Measurements from ENCODE around the gene PARVB.

Gene PARVB

DNA sequence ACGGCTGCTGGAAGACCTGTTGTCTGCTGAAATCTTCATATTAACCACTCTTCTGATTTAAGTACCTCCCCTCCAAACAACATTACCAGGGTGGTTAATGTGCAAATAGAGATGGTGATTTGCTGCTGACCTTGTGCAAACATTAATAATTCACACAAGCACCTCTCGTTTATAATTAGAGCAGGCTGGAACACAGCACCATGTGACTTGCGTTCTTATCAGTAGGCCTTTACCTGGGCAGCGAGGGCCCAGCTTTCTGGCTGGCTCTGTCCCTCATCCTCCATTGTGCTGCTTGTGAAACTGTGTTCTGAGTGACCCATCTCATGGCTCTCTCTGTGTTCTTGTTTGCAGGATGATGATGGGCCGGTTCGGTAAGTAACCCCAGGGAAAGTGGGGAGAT lies 115.7 kb downstream of the PARVB start:
- DNase-seq (ENCODE audit: low spot score): no peak
- H3K27ac ChIP-seq: no peak overlapping the region
- no peak overlapping the region for H3K4me3 ChIP-seq
- TF ChIP-seq, protein P1, sequence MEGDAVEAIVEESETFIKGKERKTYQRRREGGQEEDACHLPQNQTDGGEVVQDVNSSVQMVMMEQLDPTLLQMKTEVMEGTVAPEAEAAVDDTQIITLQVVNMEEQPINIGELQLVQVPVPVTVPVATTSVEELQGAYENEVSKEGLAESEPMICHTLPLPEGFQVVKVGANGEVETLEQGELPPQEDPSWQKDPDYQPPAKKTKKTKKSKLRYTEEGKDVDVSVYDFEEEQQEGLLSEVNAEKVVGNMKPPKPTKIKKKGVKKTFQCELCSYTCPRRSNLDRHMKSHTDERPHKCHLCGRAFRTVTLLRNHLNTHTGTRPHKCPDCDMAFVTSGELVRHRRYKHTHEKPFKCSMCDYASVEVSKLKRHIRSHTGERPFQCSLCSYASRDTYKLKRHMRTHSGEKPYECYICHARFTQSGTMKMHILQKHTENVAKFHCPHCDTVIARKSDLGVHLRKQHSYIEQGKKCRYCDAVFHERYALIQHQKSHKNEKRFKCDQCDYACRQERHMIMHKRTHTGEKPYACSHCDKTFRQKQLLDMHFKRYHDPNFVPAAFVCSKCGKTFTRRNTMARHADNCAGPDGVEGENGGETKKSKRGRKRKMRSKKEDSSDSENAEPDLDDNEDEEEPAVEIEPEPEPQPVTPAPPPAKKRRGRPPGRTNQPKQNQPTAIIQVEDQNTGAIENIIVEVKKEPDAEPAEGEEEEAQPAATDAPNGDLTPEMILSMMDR (IDR thresholded peaks at IDR 0.05): no peak

DNA sequence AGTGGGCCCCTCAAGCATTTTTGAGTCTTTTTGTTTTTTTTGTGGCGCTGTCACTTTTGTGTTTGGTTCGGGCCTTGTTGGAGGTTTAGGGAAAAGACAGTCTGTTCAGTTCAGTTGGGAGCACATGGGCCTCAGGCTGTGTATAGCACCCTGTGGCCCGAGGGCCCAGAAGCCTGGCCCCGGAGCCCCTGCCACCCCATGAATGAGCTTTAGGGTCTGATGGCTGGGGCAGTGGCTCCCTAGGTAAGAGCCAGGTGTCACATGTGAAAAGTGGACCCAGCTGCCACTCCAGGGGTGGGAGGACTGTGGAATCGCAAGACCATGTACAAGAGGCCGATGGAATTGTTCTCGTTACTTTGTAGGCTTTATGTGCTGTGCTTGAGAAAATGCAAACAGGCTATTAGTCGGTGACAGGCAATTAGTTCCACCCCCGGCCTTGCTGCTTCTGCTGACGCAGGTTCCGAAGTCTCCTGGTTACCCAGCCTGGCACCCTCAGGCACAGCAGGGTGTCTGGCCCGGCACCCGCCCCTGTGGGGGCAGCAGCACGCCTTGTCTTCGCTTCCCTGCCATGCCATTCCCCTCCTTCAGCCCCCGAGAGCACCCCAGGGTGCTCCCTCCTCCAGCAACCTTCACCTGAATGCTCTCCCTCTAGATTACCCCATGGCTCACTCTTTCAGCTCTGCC lies 118.5 kb downstream of the PARVB start:
- Histone ChIP-seq H3K27ac (no peak overlapping the region), H3K4me3 (no peak overlapping the region)
- no peak for DNase-seq (ENCODE audit: low spot score)
- TF ChIP-seq, protein P1 (IDR thresholded peaks at IDR 0.05): no peak

DNA sequence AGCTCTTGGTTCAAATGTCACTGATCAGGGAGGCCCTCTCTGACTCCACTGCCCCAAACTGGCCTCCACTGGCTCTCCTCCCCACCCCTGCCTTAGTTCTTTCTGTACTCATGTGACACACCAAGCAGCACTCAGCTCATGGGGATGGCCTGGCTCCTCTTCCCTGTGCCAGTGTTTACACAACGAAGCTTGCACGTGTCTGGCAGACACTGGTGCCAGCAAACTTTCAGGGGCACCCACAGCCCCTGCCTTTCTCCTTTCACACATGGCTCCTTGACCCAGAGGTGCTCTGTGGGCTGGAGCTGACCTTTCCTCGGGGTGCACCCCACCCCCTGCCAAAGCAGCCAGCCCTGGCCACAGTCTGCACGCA lies 119.0 kb downstream of the PARVB start:
- no peak for DNase-seq (ENCODE audit: low spot score)
- Histone ChIP-seq H3K4me3 (no peak overlapping the region), H3K27ac (no peak overlapping the region)
- TF ChIP-seq, protein P1 (IDR thresholded peaks at IDR 0.05): no peak

DNA sequence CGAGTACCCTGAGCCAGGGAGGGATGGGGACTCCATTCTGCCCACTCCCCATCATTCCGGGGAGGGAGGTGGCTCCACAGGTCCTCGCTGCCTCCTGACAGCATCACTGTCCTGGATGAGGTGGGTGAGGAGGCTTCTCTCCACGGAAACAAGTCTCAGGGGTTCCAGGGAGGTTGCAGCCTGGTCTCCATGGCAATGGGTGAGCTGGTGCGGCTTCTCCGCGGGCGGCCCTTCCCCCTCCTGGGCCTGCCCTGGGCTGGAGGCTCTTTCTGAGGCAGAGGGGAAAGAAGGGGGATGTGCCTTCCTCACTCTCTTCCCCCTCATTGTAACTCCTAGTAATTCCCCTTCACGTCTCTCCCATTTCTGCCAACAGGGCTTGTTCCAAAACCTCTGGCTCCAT lies 119.5 kb downstream of the PARVB start:
- Histone ChIP-seq H3K27ac (no peak overlapping the region), H3K4me3 (no peak overlapping the region)
- DNase-seq (ENCODE audit: low spot score): no peak
- TF ChIP-seq, protein P1 (IDR thresholded peaks at IDR 0.05): no peak

DNA sequence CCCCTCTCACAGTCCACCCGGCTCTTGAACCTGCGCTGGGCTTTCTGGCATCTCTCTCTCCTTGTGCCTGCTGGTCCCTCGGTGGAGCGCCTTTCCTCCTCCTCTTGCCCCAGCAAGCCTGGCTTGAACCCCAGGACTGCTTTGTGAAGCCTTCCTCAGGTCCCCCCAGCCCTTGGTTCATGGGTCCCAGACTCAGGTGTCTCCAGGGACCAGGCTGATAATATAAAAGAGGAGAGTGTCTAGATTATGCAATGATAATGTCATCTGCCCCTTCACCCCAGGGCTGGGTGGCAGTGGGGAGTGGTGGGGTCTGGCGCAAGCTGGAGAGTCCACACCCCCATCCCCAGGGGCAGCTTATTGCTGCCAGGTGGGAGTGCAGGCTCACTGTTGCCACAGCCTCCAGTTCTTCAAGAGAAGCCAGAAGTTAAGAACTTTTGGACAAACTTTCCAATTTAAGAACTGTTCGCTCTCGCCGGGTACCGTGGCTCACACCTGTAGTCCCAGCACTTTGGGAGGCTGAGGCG lies 120.0 kb downstream of the PARVB start:
- no peak overlapping the region for H3K27ac ChIP-seq
- TF ChIP-seq, protein P1 (IDR thresholded peaks at IDR 0.05): no peak
- no peak overlapping the region for H3K4me3 ChIP-seq
- DNase-seq (ENCODE audit: low spot score): no peak

DNA sequence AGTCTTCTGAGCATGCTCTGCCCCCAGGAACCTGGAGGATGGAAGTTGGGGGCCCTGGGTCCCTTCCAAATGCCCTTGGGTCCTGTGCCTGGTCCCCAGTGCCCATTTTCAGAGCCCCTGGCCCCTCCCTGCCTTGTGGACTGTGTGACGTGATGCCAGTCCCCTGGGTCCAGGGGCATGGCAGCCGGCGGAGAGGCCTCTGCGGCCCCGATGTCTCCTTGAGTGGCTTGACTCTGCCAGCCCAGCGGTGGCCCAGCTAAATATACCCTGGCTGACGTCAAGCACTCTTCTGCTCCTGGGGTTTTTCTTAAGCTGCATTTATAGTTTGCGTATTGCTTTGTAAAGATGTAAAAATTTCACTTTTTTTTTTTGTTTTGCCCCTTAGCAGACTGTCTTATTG lies 121.4 kb downstream of the PARVB start:
- Histone ChIP-seq H3K27ac (peak overlapping the region in 1 of 2 donors; percentile 57), H3K4me3 (no peak overlapping the region)
- DNase-seq (ENCODE audit: low spot score): no peak
- TF ChIP-seq, protein P1 (IDR thresholded peaks at IDR 0.05): no peak
